Right lobe of liver (tissue), 6 donors: ENCODE results near the gene TPM1. TPM values are rescaled to one million over a fixed set of nuclear protein-coding genes. Genes with fewer than 3 reads are reported as not detected.
A peak's percentile ranks its signal among the peaks of the same experiment; 100 is the strongest.

Source experiments
- ATAC-seq, 4 donors: fragments of 200-7000 bp; cut with Tn5 transposase; one replicate each; pipeline ENCODE4 v1.9.1; 2020; ENCODE audit warnings: mild to moderate bottlenecking in 4 of 4, moderate library complexity in 4 of 4
- DNase-seq, 3 donors: peaks; one replicate each; pipeline ENCODE4 v3.0.0-alpha.2; 2020
- H3K27ac ChIP-seq, 3 donors: fragments of 200-600 bp; one replicate each; pipeline ENCODE4 v1.8.0; 2022
- H3K27me3 ChIP-seq, 2 donors: fragments of 200-600 bp; one replicate each; pipeline ENCODE4 v1.8.0; 2022
- H3K36me3 ChIP-seq, 4 donors: fragments of 200-600 bp; sonication (generic) in 1 of 4; one replicate each; pipeline versions ENCODE4 v1.5.1 to v1.8.0; 2017 to 2022; ENCODE audit warnings: control low read depth in 1 of 4
- H3K4me1 ChIP-seq, 4 donors: fragments of 200-600 bp; sonication (generic) in 1 of 4; one replicate each; pipeline versions ENCODE4 v1.5.1 to v1.8.0; 2017 to 2022; ENCODE audit warnings: control low read depth in 1 of 4
- H3K4me3 ChIP-seq, 3 donors: fragments of 200-600 bp; one replicate each; pipeline ENCODE4 v1.8.0; 2022
- H3K9me3 ChIP-seq, 4 donors: fragments of 200-600 bp; sonication (generic) in 1 of 4; one replicate each; pipeline versions ENCODE4 v1.5.1 to v1.8.0; 2017 to 2022; ENCODE audit warnings: control low read depth in 1 of 4
- CTCF ChIP-seq, 4 donors: fragments of 200-600 bp in 3 of 4; fragments of 450-650 bp in 1 of 4; IDR thresholded peaks; one replicate each; pipeline versions ENCODE4 v1.5.1 to v1.8.0; 2016 to 2022; ENCODE audit warnings: antibody characterized with exemption in 4 of 4, mild to moderate bottlenecking in 2 of 4
- POLR2A ChIP-seq: fragments of 450-650 bp; IDR thresholded peaks from one replicate; pipeline ENCODE4 v1.6.1; 2017; ENCODE audit warnings: antibody characterized with exemption, mild to moderate bottlenecking
- WGBS: methylation state at CpG from one replicate; pipeline ENCODE4 v1.1.6; 2018; ENCODE audit warnings: low coverage, low lambda C conversion rate; ENCODE audit not compliant: insufficient coverage; ENCODE audit errors: missing lambda C conversion rate; 5-methylcytosine and 5-hydroxymethylcytosine counted together
- intact Hi-C, 2 donors: fragments of 100-400 bp; cut with DNase I; formaldehyde crosslinking; loops; one replicate each; pipeline versions ENCODE4 v1.11.2 to v1.14.1; 2022
- total RNA-seq, 6 experiments: library from RNA; depleted of rRNA in 2 of 6; stranded (reverse); fragments of >200 nt in 2 of 6; fragmentation: NEBNext Ultra II Directional in 3 of 6; extraction: Animal tissue kit (Norgen Biotek cat#: 25700) in 3 of 6; gene quantifications; one replicate each; pipeline versions ENCODE4 v1.1.0 to v1.2.4, GENCODE V29; 2016 to 2023
- donor health status: DM: no; HTN: yes; CAD: no.
- donor health status: DM: no; HTN: no; CAD: no.
- donor health status: DM: no; HTN: no; CAD: no.
- donor health status: DM: no; HTN: yes; CAD: no.
- donor health status: DM: no; HTN: yes; CAD: no.

The TPM1 gene
- total RNA-seq, 6 experiments from 2014 or later: 44.3 to 180 (median 91.6) TPM

GRCh38 chr15:62994975-62995681, 47.4 kb upstream of the TPM1 start:
- H3K9me3 ChIP-seq: no peaks in the 10 kb centered on the region
- H3K27me3 ChIP-seq: no peaks in the 10 kb centered on the region
- TF ChIP-seq CTCF (IDR thresholded peaks at IDR 0.05) (no peak), POLR2A (no peak)
- no peak overlapping the region for H3K27ac ChIP-seq
- H3K4me3 ChIP-seq: no peak overlapping the region
- DNase-seq: no peak
- no peaks in the 10 kb centered on the region for H3K36me3 ChIP-seq
- WGBS: 42% methylated on average over 3 of the region's 3 CpGs
- H3K4me1 ChIP-seq: peaks cover 0 to 12% (median 0%) of the 10 kb centered on the region in 4 donors
- peak in 2 of 4 donors; percentile 54 to 68 for ATAC-seq
- intact Hi-C loops: no loop called here

- intact Hi-C loops: no loop called here
- no peak for ATAC-seq
- Histone ChIP-seq H3K27me3 (no peaks in the 10 kb centered on the region), H3K4me1 (peaks cover 0 to 12% (median 0%) of the 10 kb centered on the region in 4 donors), H3K4me3 (no peak overlapping the region), H3K27ac (no peak overlapping the region), H3K9me3 (no peaks in the 10 kb centered on the region), H3K36me3 (no peaks in the 10 kb centered on the region)
- WGBS: 94% methylated on average over 2 of the region's 3 CpGs
- DNase-seq: no peak
- TF ChIP-seq POLR2A: no peak
- TF ChIP-seq CTCF (IDR thresholded peaks at IDR 0.05): no peak
Measured at GRCh38 chr15:62997441-62997840, 45.1 kb upstream of the TPM1 start.

- Histone ChIP-seq H3K4me3 (no peak overlapping the region), H3K9me3 (no peaks in the 10 kb centered on the region), H3K27ac (peak overlapping the region in 1 of 3 donors; percentile 9), H3K27me3 (no peaks in the 10 kb centered on the region), H3K36me3 (no peaks in the 10 kb centered on the region), H3K4me1 (peaks cover 0 to 12% (median 0%) of the 10 kb centered on the region in 4 donors)
- TF ChIP-seq POLR2A (no peak), CTCF (IDR thresholded peaks at IDR 0.05) (no peak)
- 65% methylated on average over 6 of the region's 6 CpGs for WGBS
- intact Hi-C loops: no loop called here
- peak in 3 of 4 donors; percentile 59 to 74 (median 62) for ATAC-seq
- no peak for DNase-seq
Measured at GRCh38 chr15:62998262-62998890, 44.2 kb upstream of the TPM1 start.

DNA sequence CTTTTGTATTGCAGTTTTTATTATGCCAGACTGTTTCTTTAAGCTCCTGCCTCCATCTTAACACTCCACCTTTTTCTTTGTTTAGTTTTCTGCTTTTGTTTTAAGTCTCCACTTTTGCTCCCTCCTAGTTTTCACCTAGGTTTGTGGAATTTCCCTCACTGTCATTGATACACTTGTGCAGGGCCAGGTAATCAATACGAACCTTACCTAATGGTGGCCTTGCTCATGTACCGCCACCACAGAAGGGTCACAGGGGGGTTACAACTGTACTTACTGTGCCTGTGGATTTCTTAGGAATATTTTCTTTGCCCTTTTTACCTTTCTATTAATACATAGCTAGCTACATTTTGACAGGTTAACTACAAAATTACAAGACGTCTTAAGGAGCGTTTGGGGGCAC, 43.4 kb upstream of the TPM1 start:
- H3K27ac ChIP-seq: no peak overlapping the region
- H3K27me3 ChIP-seq: no peaks in the 10 kb centered on the region
- no peak for TF ChIP-seq POLR2A
- no peak for TF ChIP-seq CTCF (IDR thresholded peaks at IDR 0.05)
- no peaks in the 10 kb centered on the region for H3K36me3 ChIP-seq
- ATAC-seq (peak in 3 of 4 donors; percentile 16 to 41 (median 40)), DNase-seq (no peak)
- 68% methylated on average over 4 of the region's 4 CpGs for WGBS
- H3K4me1 ChIP-seq: peaks cover 0 to 12% (median 0%) of the 10 kb centered on the region in 4 donors
- no peak overlapping the region for H3K4me3 ChIP-seq
- H3K9me3 ChIP-seq: no peaks in the 10 kb centered on the region
- intact Hi-C loops: no loop called here
